Measurements from ENCODE around the gene GRAP. TPM values are rescaled to one million over a fixed set of nuclear protein-coding genes. Genes with fewer than 3 reads are reported as not detected.

Gene GRAP
- total and polyA plus RNA-seq, 10 of the 15 experiments (the other 5 are each of a cell fraction or from before 2014, with no cell fraction given): 0.58 to 78.3 (median 36.6) TPM

GRCh38 chr17:19011581-19011980 is 35.2 kb downstream of the GRAP start (continued):
- no peak for TF ChIP-seq SPI1 (IDR thresholded peaks at IDR 0.05; ENCODE audit: borderline replicate concordance, insufficient read depth, low read depth, low read length)
- TF ChIP-seq USF2 (IDR thresholded peaks at IDR 0.05; ENCODE audit: borderline replicate concordance, low read depth, low read length): no peak

- POLR2A ChIA-PET: no interaction called here
Measured at GRCh38 chr17:19010729-19011505, 35.8 kb downstream of the GRAP start.

More at GRCh38 chr17:19010729-19011505, 35.8 kb downstream of the GRAP start:
- CTCF ChIA-PET: no interaction called here
- H3K4me3 ChIP-seq: no peak overlapping the region
- in situ Hi-C loops (cut with MboI): no loop called here
- no TSS peak for BruUV-seq (replicated peaks)
- no peaks in the 10 kb centered on the region for H3K36me3 ChIP-seq (ENCODE audit: control insufficient read depth in 2 of 2, insufficient read depth in 2 of 2, low read length in 1 of 2)
- FAIRE-seq: no peak
- no peak overlapping the region for H2AFZ ChIP-seq (ENCODE audit: control insufficient read depth, low read depth, low read length)
- ATAC-seq: no peak
- no peak for TF ChIP-seq RUNX3 (IDR thresholded peaks at IDR 0.05; ENCODE audit: low read length)
- no peak for TF ChIP-seq SRF (IDR thresholded peaks at IDR 0.05; ENCODE audit: low read depth in 2 of 2, low read length in 2 of 2)
- no peak for TF ChIP-seq TARDBP (IDR thresholded peaks at IDR 0.05; ENCODE audit: borderline replicate concordance)
- TF ChIP-seq EP300 (IDR thresholded peaks at IDR 0.05; ENCODE audit: borderline replicate concordance in 1 of 2, control insufficient read depth in 1 of 2, low read depth in 2 of 2, low read length in 2 of 2): no peak
- TF ChIP-seq, protein P1, sequence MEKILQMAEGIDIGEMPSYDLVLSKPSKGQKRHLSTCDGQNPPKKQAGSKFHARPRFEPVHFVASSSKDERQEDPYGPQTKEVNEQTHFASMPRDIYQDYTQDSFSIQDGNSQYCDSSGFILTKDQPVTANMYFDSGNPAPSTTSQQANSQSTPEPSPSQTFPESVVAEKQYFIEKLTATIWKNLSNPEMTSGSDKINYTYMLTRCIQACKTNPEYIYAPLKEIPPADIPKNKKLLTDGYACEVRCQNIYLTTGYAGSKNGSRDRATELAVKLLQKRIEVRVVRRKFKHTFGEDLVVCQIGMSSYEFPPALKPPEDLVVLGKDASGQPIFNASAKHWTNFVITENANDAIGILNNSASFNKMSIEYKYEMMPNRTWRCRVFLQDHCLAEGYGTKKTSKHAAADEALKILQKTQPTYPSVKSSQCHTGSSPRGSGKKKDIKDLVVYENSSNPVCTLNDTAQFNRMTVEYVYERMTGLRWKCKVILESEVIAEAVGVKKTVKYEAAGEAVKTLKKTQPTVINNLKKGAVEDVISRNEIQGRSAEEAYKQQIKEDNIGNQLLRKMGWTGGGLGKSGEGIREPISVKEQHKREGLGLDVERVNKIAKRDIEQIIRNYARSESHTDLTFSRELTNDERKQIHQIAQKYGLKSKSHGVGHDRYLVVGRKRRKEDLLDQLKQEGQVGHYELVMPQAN (conservative IDR thresholded peaks at IDR 0.05): no peak
- H3K4me1 ChIP-seq (ENCODE audit: control insufficient read depth, insufficient read depth, low read length): no peaks in the 10 kb centered on the region
- no peak overlapping the region for H3K9ac ChIP-seq (ENCODE audit: control insufficient read depth, insufficient read depth, low read length)
- no peaks in the 10 kb centered on the region for H3K27me3 ChIP-seq (replicated peaks in 1 of 2; ENCODE audit: control insufficient read depth in 2 of 2, insufficient read depth in 2 of 2, low read length in 1 of 2)
- 14% methylated on average over 11 of the region's 11 CpGs for WGBS (ENCODE audit: insufficient coverage, insufficient replicate concordance, low lambda C conversion rate, missing lambda C conversion rate)
- SMC1A ChIA-PET (ENCODE audit: uncharacterized antibody, unreplicated experiment): interaction anchor here (0.9 kb wide), 1 partner anchor 24 kb away, joined by 3 read pairs; no protein-coding TSS in a partner anchor
- no peaks in the 10 kb centered on the region for H3K9me3 ChIP-seq (replicated peaks; ENCODE audit: control insufficient read depth, insufficient read depth, low read length)
- no peak overlapping the region for H3K27ac ChIP-seq (ENCODE audit: control insufficient read depth, insufficient read depth)
- no peak for DNase-seq (ENCODE audit: low read depth, low spot score)
- no peaks in the 10 kb centered on the region for H4K20me1 ChIP-seq (ENCODE audit: control insufficient read depth, insufficient read depth)
- no peaks in the 10 kb centered on the region for H3K79me2 ChIP-seq (ENCODE audit: control insufficient read depth, insufficient read depth, low read length)
- intact Hi-C loops (cut with micrococcal nuclease; ENCODE audit: unreplicated experiment): no loop called here
- RAD21 ChIA-PET (ENCODE audit: unreplicated experiment): no interaction called here
- H3K4me2 ChIP-seq (ENCODE audit: control insufficient read depth, insufficient read depth): no peak overlapping the region
